ENCODE data around the gene FBN1.
A peak's percentile ranks its signal among the peaks of the same experiment; 100 is the strongest.

- TF ChIP-seq CTCF (conservative IDR thresholded peaks at IDR 0.05; ENCODE audit: low read depth, low read length) (0 out of 2 replicates have a peak, but pooled peaks have one; percentile 13), EZH2 (IDR thresholded peaks at IDR 0.05; ENCODE audit: low read length, unreplicated experiment) (no peak)
Measured at GRCh38 chr15:48603123-48603500, 42.4 kb downstream of the FBN1 start.
